Type B pancreatic cell (in vitro differentiated cells): ENCODE data around the gene SLC25A21. TPM values are rescaled to one million over a fixed set of nuclear protein-coding genes. Genes with fewer than 3 reads are reported as not detected.

Experiments used
- DNase-seq: peaks from one replicate; pipeline ENCODE4 v3.0.0; 2021; ENCODE audit warnings: mixed read lengths; ENCODE audit not compliant: unreplicated experiment; ENCODE audit errors: extremely low spot score
- H3K27ac Mint-ChIP-seq: 2 replicates; pipeline ENCODE4 v1.8.0; 2021; ENCODE audit warnings: mild to moderate bottlenecking, mixed read lengths
- H3K27me3 Mint-ChIP-seq: 2 replicates; pipeline ENCODE4 v1.8.0; 2021; ENCODE audit warnings: mixed read lengths
- H3K36me3 Mint-ChIP-seq: 2 replicates; pipeline ENCODE4 v1.8.0; 2021; ENCODE audit warnings: mixed read lengths
- H3K4me1 Mint-ChIP-seq: one replicate; pipeline ENCODE4 v1.8.0; 2021; ENCODE audit warnings: mixed read lengths; ENCODE audit not compliant: unreplicated experiment
- H3K4me3 Mint-ChIP-seq: 2 replicates; pipeline ENCODE4 v1.8.0; 2021; ENCODE audit warnings: mild to moderate bottlenecking, mixed read lengths
- H3K9me3 Mint-ChIP-seq: 2 replicates; pipeline ENCODE4 v1.8.0; 2021; ENCODE audit warnings: mixed read lengths
- CTCF ChIP-seq: fragments of 200-600 bp; sonication (generic); conservative IDR thresholded peaks from 2 replicates; pipeline ENCODE4 v1.5.0; 2021; ENCODE audit warnings: antibody characterized with exemption, mild to moderate bottlenecking
- total RNA-seq: library from RNA; stranded (reverse); gene quantifications from 2 replicates; pipeline ENCODE4 v1.2.1, GENCODE V29; 2021; ENCODE audit warnings: low replicate concordance

The SLC25A21 gene
- total RNA-seq, 1 donor from 2014 or later = 0.58 TPM

- H3K9me3 Mint-ChIP-seq = peaks cover 4% of the 10 kb centered on the region
- no peak for TF ChIP-seq CTCF
- no peak overlapping the region for H3K27ac Mint-ChIP-seq
- no peaks in the 10 kb centered on the region for H3K27me3 Mint-ChIP-seq
- H3K4me1 Mint-ChIP-seq = no peaks in the 10 kb centered on the region
- H3K4me3 Mint-ChIP-seq = no peak overlapping the region
- DNase-seq = no peak
- H3K36me3 Mint-ChIP-seq = no peaks in the 10 kb centered on the region
These were observed 74.3 kb downstream of the SLC25A21 start for GRCh38 chr14:37098132-37098531.

GRCh38 chr14:37094502-37094901, 77.9 kb downstream of the SLC25A21 start:
- TF ChIP-seq CTCF = no peak
- peaks cover 8% of the 10 kb centered on the region for H3K4me1 Mint-ChIP-seq

GRCh38 chr14:37093364-37093763, 79.0 kb downstream of the SLC25A21 start:
- Mint-ChIP-seq H3K4me1 (peaks cover 16% of the 10 kb centered on the region), H3K9me3 (peaks cover 1% of the 10 kb centered on the region), H3K4me3 (no peak overlapping the region), H3K36me3 (no peaks in the 10 kb centered on the region), H3K27me3 (no peaks in the 10 kb centered on the region), H3K27ac (no peak overlapping the region)
- no peak for DNase-seq
- TF ChIP-seq CTCF = no peak

More at GRCh38 chr14:37094502-37094901, 77.9 kb downstream of the SLC25A21 start:
- no peaks in the 10 kb centered on the region for H3K36me3 Mint-ChIP-seq
- no peak overlapping the region for H3K4me3 Mint-ChIP-seq
- no peak overlapping the region for H3K27ac Mint-ChIP-seq
- H3K27me3 Mint-ChIP-seq = no peaks in the 10 kb centered on the region
- H3K9me3 Mint-ChIP-seq = peaks cover 4% of the 10 kb centered on the region
- DNase-seq = no peak

- H3K27ac Mint-ChIP-seq = no peak overlapping the region
- no peak for TF ChIP-seq CTCF
These were observed 80.8 kb downstream of the SLC25A21 start for GRCh38 chr14:37091651-37092050.

GRCh38 chr14:37090026-37090425, 82.4 kb downstream of the SLC25A21 start:
- TF ChIP-seq CTCF = no peak
- no peak overlapping the region for H3K4me3 Mint-ChIP-seq
- DNase-seq = no peak
- H3K36me3 Mint-ChIP-seq = no peaks in the 10 kb centered on the region
- H3K9me3 Mint-ChIP-seq = no peaks in the 10 kb centered on the region
- H3K4me1 Mint-ChIP-seq = peaks cover 25% of the 10 kb centered on the region
- H3K27ac Mint-ChIP-seq = no peak overlapping the region
- no peaks in the 10 kb centered on the region for H3K27me3 Mint-ChIP-seq

More at GRCh38 chr14:37091651-37092050, 80.8 kb downstream of the SLC25A21 start:
- no peak for DNase-seq
- no peaks in the 10 kb centered on the region for H3K9me3 Mint-ChIP-seq
- no peaks in the 10 kb centered on the region for H3K27me3 Mint-ChIP-seq
- no peaks in the 10 kb centered on the region for H3K36me3 Mint-ChIP-seq
- H3K4me1 Mint-ChIP-seq = peaks cover 25% of the 10 kb centered on the region
- no peak overlapping the region for H3K4me3 Mint-ChIP-seq

- Mint-ChIP-seq H3K9me3 (no peaks in the 10 kb centered on the region), H3K36me3 (no peaks in the 10 kb centered on the region), H3K27ac (no peak overlapping the region), H3K4me1 (peaks cover 25% of the 10 kb centered on the region), H3K27me3 (no peaks in the 10 kb centered on the region), H3K4me3 (no peak overlapping the region)
- TF ChIP-seq CTCF = no peak
- DNase-seq = no peak
These were observed 83.0 kb downstream of the SLC25A21 start for GRCh38 chr14:37089410-37089809.
